HG03439 (cell line): ENCODE measurements around the gene KCNN3.
"Not testable (repeated sequence)": the region's sequence is repeated elsewhere in the genome, so short reads cannot be mapped to it uniquely, and the experiment has no call there.

Experiments
- ATAC-seq: cut with Tn5 transposase; IDR thresholded peaks from one replicate; pipeline ENCODE4 v1.9.1; 2021; ENCODE audit warnings: mild to moderate bottlenecking, moderate library complexity; ENCODE audit not compliant: unreplicated experiment

The KCNN3 gene

GRCh38 chr1:154670310-154671270 lies 199.5 kb downstream of the KCNN3 start:
- not testable (repeated sequence) for ATAC-seq

GRCh38 chr1:154669464-154670282 lies 200.4 kb downstream of the KCNN3 start:
- peak; percentile 59 for ATAC-seq

- ATAC-seq, result no peak
Observed at GRCh38 chr1:154666051-154666790, 203.9 kb downstream of the KCNN3 start.

GRCh38 chr1:154664331-154665002 lies 205.6 kb downstream of the KCNN3 start:
- no peak for ATAC-seq

GRCh38 chr1:154663471-154664060 lies 206.5 kb downstream of the KCNN3 start:
- no peak for ATAC-seq

- no peak for ATAC-seq
Observed at GRCh38 chr1:154661110-154661509, 209.0 kb downstream of the KCNN3 start.

- ATAC-seq, result no peak
Observed at GRCh38 chr1:154659823-154660592, 210.1 kb downstream of the KCNN3 start.

- no peak for ATAC-seq
Observed at GRCh38 chr1:154657556-154657955, 212.5 kb downstream of the KCNN3 start.

- ATAC-seq, result no peak
Observed at GRCh38 chr1:154652893-154653292, 217.2 kb downstream of the KCNN3 start.
